Measurements from ENCODE around the gene MUC21.
"Not testable (repeated sequence)": the region's sequence is repeated elsewhere in the genome, so short reads cannot be mapped to it uniquely, and the experiment has no call there.

Gene MUC21

GRCh38 chr6:30970946-30971345, 12.6 kb upstream of the MUC21 start:
- DNase-seq: no peak

- DNase-seq: no peak
Measured at GRCh38 chr6:30972816-30973215, 10.7 kb upstream of the MUC21 start.

GRCh38 chr6:30974490-30975252, 8.8 kb upstream of the MUC21 start:
- no peak for DNase-seq

GRCh38 chr6:30979141-30979540, 4.4 kb upstream of the MUC21 start:
- no peak for DNase-seq

- no peak for DNase-seq
Measured at GRCh38 chr6:30979690-30980089, 3.8 kb upstream of the MUC21 start.

GRCh38 chr6:30981942-30982772, 1.4 kb upstream of the MUC21 start:
- DNase-seq: no peak

GRCh38 chr6:30985490-30985889, 2.0 kb downstream of the MUC21 start:
- DNase-seq: no peak

GRCh38 chr6:30987304-30987703, 3.8 kb downstream of the MUC21 start:
- no peak for DNase-seq

GRCh38 chr6:30988209-30988825, 4.8 kb downstream of the MUC21 start:
- no peak for DNase-seq

- no peak for DNase-seq
Measured at GRCh38 chr6:30990422-30991086, 7.0 kb downstream of the MUC21 start.

- DNase-seq: no peak
Measured at GRCh38 chr6:30991891-30992290, 8.4 kb downstream of the MUC21 start.

- no peak for DNase-seq
Measured at GRCh38 chr6:30997301-30997700, 13.8 kb downstream of the MUC21 start.

- no peak for DNase-seq
Measured at GRCh38 chr6:30998785-30999184, 15.3 kb downstream of the MUC21 start.

GRCh38 chr6:31000067-31000860, 16.7 kb downstream of the MUC21 start:
- DNase-seq: not testable (repeated sequence)

- no peak for DNase-seq
Measured at GRCh38 chr6:31001281-31001888, 17.9 kb downstream of the MUC21 start.

GRCh38 chr6:31002471-31002870, 19.0 kb downstream of the MUC21 start:
- no peak for DNase-seq

GRCh38 chr6:31004794-31005193, 21.3 kb downstream of the MUC21 start:
- DNase-seq: no peak

GRCh38 chr6:31005249-31006020, 21.9 kb downstream of the MUC21 start:
- DNase-seq: no peak

- no peak for DNase-seq
Measured at GRCh38 chr6:31007694-31008093, 24.2 kb downstream of the MUC21 start.

GRCh38 chr6:31008165-31008564, 24.6 kb downstream of the MUC21 start:
- no peak for DNase-seq

GRCh38 chr6:31009731-31010130, 26.2 kb downstream of the MUC21 start:
- no peak for DNase-seq
